Chondrocyte (in vitro differentiated cells): ENCODE data around the gene ZDBF2. TPM values are rescaled to one million over a fixed set of nuclear protein-coding genes. Genes with fewer than 3 reads are reported as not detected.

Source experiments
- DNase-seq: peaks from one replicate; pipeline ENCODE4 v3.0.0; 2021; ENCODE audit warnings: mixed read lengths, low spot score
- H3K27ac Mint-ChIP-seq: one replicate; pipeline ENCODE4 v1.8.0; 2021; ENCODE audit warnings: mild to moderate bottlenecking, moderate library complexity, mixed read lengths; ENCODE audit not compliant: unreplicated experiment
- H3K27me3 Mint-ChIP-seq: 2 replicates; pipeline ENCODE4 v1.8.0; 2021; ENCODE audit warnings: low read depth, mixed read lengths
- H3K36me3 Mint-ChIP-seq: 2 replicates; pipeline ENCODE4 v1.8.0; 2021; ENCODE audit warnings: low read depth, mixed read lengths
- H3K4me1 Mint-ChIP-seq: 2 replicates; pipeline ENCODE4 v1.8.0; 2021; ENCODE audit warnings: low read depth, mild to moderate bottlenecking, mixed read lengths
- H3K4me3 Mint-ChIP-seq: one replicate; pipeline ENCODE4 v1.8.0; 2021; ENCODE audit warnings: mild to moderate bottlenecking, moderate library complexity, mixed read lengths; ENCODE audit not compliant: unreplicated experiment
- H3K9me3 Mint-ChIP-seq: 2 replicates; pipeline ENCODE4 v1.8.0; 2021; ENCODE audit warnings: low read depth, mixed read lengths
- CTCF ChIP-seq: fragments of 200-600 bp; sonication (generic); IDR thresholded peaks from 2 replicates; pipeline ENCODE4 v1.5.0; 2021; ENCODE audit warnings: antibody characterized with exemption, mild to moderate bottlenecking, moderate library complexity
- total RNA-seq: library from RNA; stranded (reverse); gene quantifications from 3 replicates; pipeline ENCODE4 v1.2.1, GENCODE V29; 2021

ZDBF2 gene
- total RNA-seq, 1 donor from 2014 or later, result 24.8 TPM

- peaks cover 24% of the 10 kb centered on the region for H3K4me1 Mint-ChIP-seq
- DNase-seq, result no peak
- no peaks in the 10 kb centered on the region for H3K36me3 Mint-ChIP-seq
- H3K27me3 Mint-ChIP-seq, result no peaks in the 10 kb centered on the region
- H3K9me3 Mint-ChIP-seq, result no peaks in the 10 kb centered on the region
- peak overlapping the region; percentile 84 for H3K4me3 Mint-ChIP-seq
- no peak for TF ChIP-seq CTCF
- H3K27ac Mint-ChIP-seq, result peak overlapping the region; percentile 45
These were observed 558 bp upstream of the ZDBF2 start for GRCh38 chr2:206273905-206274304.

- no peaks in the 10 kb centered on the region for H3K9me3 Mint-ChIP-seq
- no peak for DNase-seq
- no peaks in the 10 kb centered on the region for H3K36me3 Mint-ChIP-seq
- H3K27ac Mint-ChIP-seq, result peak overlapping the region; percentile 81
- H3K27me3 Mint-ChIP-seq, result no peaks in the 10 kb centered on the region
- H3K4me3 Mint-ChIP-seq, result peak overlapping the region; percentile 77
- peaks cover 24% of the 10 kb centered on the region for H3K4me1 Mint-ChIP-seq
- TF ChIP-seq CTCF, result no peak
These were observed 1.0 kb downstream of the ZDBF2 start for GRCh38 chr2:206275312-206276055.

GRCh38 chr2:206276169-206276942 is 1.9 kb downstream of the ZDBF2 start:
- no peaks in the 10 kb centered on the region for H3K9me3 Mint-ChIP-seq
- peaks cover 24% of the 10 kb centered on the region for H3K4me1 Mint-ChIP-seq
- no peak overlapping the region for H3K27ac Mint-ChIP-seq
- TF ChIP-seq CTCF, result no peak
- H3K36me3 Mint-ChIP-seq, result no peaks in the 10 kb centered on the region
- no peak for DNase-seq
- peak overlapping the region; percentile 77 for H3K4me3 Mint-ChIP-seq
- no peaks in the 10 kb centered on the region for H3K27me3 Mint-ChIP-seq

GRCh38 chr2:206277503-206277902 is 3.0 kb downstream of the ZDBF2 start:
- no peak for DNase-seq
- no peaks in the 10 kb centered on the region for H3K9me3 Mint-ChIP-seq
- no peak overlapping the region for H3K4me3 Mint-ChIP-seq
- H3K36me3 Mint-ChIP-seq, result peaks cover 6% of the 10 kb centered on the region
- H3K27ac Mint-ChIP-seq, result no peak overlapping the region
- no peak for TF ChIP-seq CTCF
- peaks cover 24% of the 10 kb centered on the region for H3K4me1 Mint-ChIP-seq
- H3K27me3 Mint-ChIP-seq, result no peaks in the 10 kb centered on the region

- Mint-ChIP-seq H3K4me3 (no peak overlapping the region), H3K36me3 (peaks cover 35% of the 10 kb centered on the region), H3K27ac (no peak overlapping the region), H3K4me1 (peaks cover 6% of the 10 kb centered on the region), H3K9me3 (peaks cover 16% of the 10 kb centered on the region), H3K27me3 (no peaks in the 10 kb centered on the region)
- no peak for DNase-seq
- TF ChIP-seq CTCF, result no peak
These were observed 8.3 kb downstream of the ZDBF2 start for GRCh38 chr2:206282746-206283145.
